Fibroblast of pulmonary artery (primary cell): ENCODE data around the gene ZNF618.

Experiments used
- DNase-seq: peaks from one replicate; pipeline ENCODE4 v3.0.0-alpha.2; 2010; ENCODE audit warnings: low read depth
- H3K4me3 ChIP-seq: replicated peaks from 2 replicates; pipeline ENCODE4 v1.5.1; 2011; ENCODE audit warnings: low read depth, mild to moderate bottlenecking, control low read depth, low read length, moderate library complexity
- CTCF ChIP-seq: IDR thresholded peaks from 2 replicates; pipeline ENCODE4 v1.5.1; 2011; ENCODE audit warnings: mild to moderate bottlenecking, control low read depth, low read length, inconsistent platforms; ENCODE audit errors: missing control alignments

The ZNF618 gene

GRCh38 chr9:114061292-114061691 is 185.2 kb downstream of the ZNF618 start:
- no peak for DNase-seq
- no peak for TF ChIP-seq CTCF
- H3K4me3 ChIP-seq: no peak overlapping the region

- no peak for TF ChIP-seq CTCF
- DNase-seq: no peak
- no peak overlapping the region for H3K4me3 ChIP-seq
Measured at GRCh38 chr9:114061830-114062474, 185.8 kb downstream of the ZNF618 start.

- no peak for DNase-seq
- no peak overlapping the region for H3K4me3 ChIP-seq
Measured at GRCh38 chr9:114065304-114065703, 189.2 kb downstream of the ZNF618 start.

GRCh38 chr9:114069476-114070187 is 193.5 kb downstream of the ZNF618 start:
- no peak overlapping the region for H3K4me3 ChIP-seq
- TF ChIP-seq CTCF: no peak
- DNase-seq: no peak

More at GRCh38 chr9:114065304-114065703, 189.2 kb downstream of the ZNF618 start:
- no peak for TF ChIP-seq CTCF

GRCh38 chr9:114070188-114071103 is 194.3 kb downstream of the ZNF618 start:
- no peak for DNase-seq
- no peak for TF ChIP-seq CTCF
- no peak overlapping the region for H3K4me3 ChIP-seq

GRCh38 chr9:114071197-114071795 is 195.2 kb downstream of the ZNF618 start:
- H3K4me3 ChIP-seq: no peak overlapping the region
- no peak for TF ChIP-seq CTCF
- DNase-seq: no peak
